Keratinocyte (primary cell): ENCODE results near the gene PRR22. TPM values are rescaled to one million over a fixed set of nuclear protein-coding genes. Genes with fewer than 3 reads are reported as not detected.

Experiments used
- DNase-seq: peaks from one replicate; pipeline ENCODE4 v3.0.0-alpha.2; 2011; ENCODE audit warnings: low read depth, missing footprints, low spot score
- FAIRE-seq: peaks from 2 replicates; lab custom pipeline; 2011; peaks lifted over from hg19 to GRCh38; lab: Jason Lieb, UNC
- H2AFZ ChIP-seq: 2 replicates; pipeline ENCODE4 v1.6.0; 2012; ENCODE audit warnings: low read length, control low read depth, inconsistent platforms; ENCODE audit not compliant: control insufficient read depth
- H3K27ac ChIP-seq: 2 replicates; pipeline ENCODE4 v1.5.1; 2011; ENCODE audit warnings: low read length; ENCODE audit not compliant: control insufficient read depth, insufficient read depth
- H3K27me3 ChIP-seq: 3 replicates; pipeline ENCODE4 v1.6.0; 2011; ENCODE audit warnings: low read length; ENCODE audit not compliant: control insufficient read depth, insufficient read depth; ENCODE audit errors: extremely low read depth
- H3K36me3 ChIP-seq, 2 experiments: 2 replicates in 1 of 2; 3 replicates in 1 of 2; pipeline ENCODE4 v1.5.1; 2011; ENCODE audit warnings: low read length in 2 of 2, mild to moderate bottlenecking in 1 of 2; ENCODE audit not compliant: control insufficient read depth in 2 of 2, insufficient read depth in 2 of 2; ENCODE audit errors: extremely low read depth in 1 of 2
- H3K4me1 ChIP-seq: 3 replicates; pipeline ENCODE4 v1.5.1; 2011; ENCODE audit warnings: low read length; ENCODE audit not compliant: control insufficient read depth, insufficient read depth; ENCODE audit errors: extremely low read depth
- H3K4me2 ChIP-seq: 3 replicates; pipeline ENCODE4 v1.6.0; 2011; ENCODE audit warnings: low read depth, low read length; ENCODE audit not compliant: control insufficient read depth, insufficient read depth; ENCODE audit errors: extremely low read depth
- H3K4me3 ChIP-seq, 3 experiments: fragments of 200-600 bp in 1 of 3; sonication (generic) in 1 of 3; 2 replicates in 2 of 3; 3 replicates in 1 of 3; pipeline ENCODE4 v1.5.1; 2011 to 2016; ENCODE audit warnings: low read length in 3 of 3, mild to moderate bottlenecking in 3 of 3, control low read depth in 2 of 3, inconsistent platforms in 1 of 3, low read depth in 1 of 3, mixed read lengths in 1 of 3, mixed run types in 1 of 3, moderate library complexity in 1 of 3; ENCODE audit not compliant: control insufficient read depth in 2 of 3, insufficient read depth in 2 of 3; ENCODE audit errors: extremely low read depth in 1 of 3
- H3K79me2 ChIP-seq: 2 replicates; pipeline ENCODE4 v1.6.0; 2012; ENCODE audit warnings: low read length; ENCODE audit not compliant: control insufficient read depth, insufficient read depth
- H3K9ac ChIP-seq: 3 replicates; pipeline ENCODE4 v1.6.0; 2011; ENCODE audit warnings: low read length; ENCODE audit not compliant: control insufficient read depth, insufficient read depth; ENCODE audit errors: extremely low read depth
- H3K9me1 ChIP-seq: 3 replicates; pipeline ENCODE4 v1.6.0; 2011; ENCODE audit warnings: low read length; ENCODE audit not compliant: control insufficient read depth, insufficient read depth; ENCODE audit errors: extremely low read depth
- H3K9me3 ChIP-seq: 2 replicates; pipeline ENCODE4 v1.5.1; 2012; ENCODE audit warnings: low read depth, low read length; ENCODE audit not compliant: control insufficient read depth
- H4K20me1 ChIP-seq: 3 replicates; pipeline ENCODE4 v1.6.0; 2011; ENCODE audit warnings: low read length; ENCODE audit not compliant: control insufficient read depth, insufficient read depth; ENCODE audit errors: extremely low read depth
- EZH2 ChIP-seq: IDR thresholded peaks from one replicate; pipeline ENCODE4 v1.6.1; 2012; ENCODE audit warnings: inconsistent platforms, mild to moderate bottlenecking, low read length, moderate library complexity
- dilution Hi-C: fragments of 300-500 bp; cut with MboI; formaldehyde crosslinking; loops from one replicate; pipeline ENCODE4 v1.7.0; 2020; ENCODE audit warnings: low sequenced_read_pairs; ENCODE audit not compliant: extremely low pct_ligation_motif_present
- polyA plus RNA-seq, 5 experiments: library from polyadenylated mRNA; depleted of rRNA in 3 of 5; stranded (reverse) in 3 of 5; stranded (forward) in 1 of 5; unstranded in 1 of 5; fragments of >200 nt; gene quantifications; 1 replicate in 1 of 5; 2 replicates in 3 of 5; 3 replicates in 1 of 5; pipeline versions ENCODE4 v1.2.1 to v1.2.3, GENCODE V29; 2011 to 2012; ENCODE audit warnings: missing spikeins in 2 of 5, low read depth in 1 of 5, low replicate concordance in 1 of 5
- TF ChIP-seq, protein P1 (sequence below), 3 experiments: IDR thresholded peaks in 1 of 3; conservative IDR thresholded peaks in 1 of 3; optimal IDR thresholded peaks in 1 of 3; 2 replicates in 2 of 3; 3 replicates in 1 of 3; pipeline versions ENCODE3 to v1.5.1; 2011; ENCODE audit warnings: low read length in 3 of 3, mild to moderate bottlenecking in 3 of 3, moderate library complexity in 2 of 3, control low read depth in 1 of 3, inconsistent platforms in 1 of 3; ENCODE audit not compliant: insufficient read depth in 2 of 3; ENCODE audit errors: extremely low read depth in 1 of 3

The PRR22 gene
- polyA plus RNA-seq, 1 donor (not counting 4 experiments of a cell fraction or from before 2014, with no cell fraction given): 0.55 TPM

DNA sequence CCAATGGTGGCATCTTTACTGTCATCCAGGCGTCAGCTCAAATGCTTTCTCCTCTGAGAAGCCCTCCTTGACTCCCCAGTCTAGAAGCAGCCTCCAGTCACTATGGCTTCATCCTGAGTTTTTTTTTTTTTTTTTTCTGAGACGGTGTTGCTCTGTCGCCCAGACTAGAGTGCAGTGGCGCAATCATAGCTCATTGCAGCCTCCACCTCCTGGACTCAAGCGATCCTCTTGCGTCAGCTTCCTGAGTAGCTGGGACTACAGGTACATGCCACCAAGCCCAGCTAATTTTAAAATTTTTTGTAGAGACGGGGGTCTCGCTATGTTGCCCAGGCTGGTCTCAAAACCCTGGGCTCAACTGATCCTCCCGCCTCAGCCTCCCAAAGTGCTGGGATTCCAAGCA, 24.5 kb upstream of the PRR22 start:
- no peaks in the 10 kb centered on the region for H3K9me1 ChIP-seq
- H3K27me3 ChIP-seq: peaks cover 27% of the 10 kb centered on the region
- TF ChIP-seq, protein P1, sequence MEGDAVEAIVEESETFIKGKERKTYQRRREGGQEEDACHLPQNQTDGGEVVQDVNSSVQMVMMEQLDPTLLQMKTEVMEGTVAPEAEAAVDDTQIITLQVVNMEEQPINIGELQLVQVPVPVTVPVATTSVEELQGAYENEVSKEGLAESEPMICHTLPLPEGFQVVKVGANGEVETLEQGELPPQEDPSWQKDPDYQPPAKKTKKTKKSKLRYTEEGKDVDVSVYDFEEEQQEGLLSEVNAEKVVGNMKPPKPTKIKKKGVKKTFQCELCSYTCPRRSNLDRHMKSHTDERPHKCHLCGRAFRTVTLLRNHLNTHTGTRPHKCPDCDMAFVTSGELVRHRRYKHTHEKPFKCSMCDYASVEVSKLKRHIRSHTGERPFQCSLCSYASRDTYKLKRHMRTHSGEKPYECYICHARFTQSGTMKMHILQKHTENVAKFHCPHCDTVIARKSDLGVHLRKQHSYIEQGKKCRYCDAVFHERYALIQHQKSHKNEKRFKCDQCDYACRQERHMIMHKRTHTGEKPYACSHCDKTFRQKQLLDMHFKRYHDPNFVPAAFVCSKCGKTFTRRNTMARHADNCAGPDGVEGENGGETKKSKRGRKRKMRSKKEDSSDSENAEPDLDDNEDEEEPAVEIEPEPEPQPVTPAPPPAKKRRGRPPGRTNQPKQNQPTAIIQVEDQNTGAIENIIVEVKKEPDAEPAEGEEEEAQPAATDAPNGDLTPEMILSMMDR (optimal IDR thresholded peaks at IDR 0.05 in 1 of 3, IDR thresholded peaks at IDR 0.05 in 1 of 3, conservative IDR thresholded peaks at IDR 0.05 in 1 of 3; ENCODE audit: extremely low read depth in 1 of 3, insufficient read depth in 2 of 3, low read length in 3 of 3): no peak
- TF ChIP-seq EZH2: no peak
- H3K9me3 ChIP-seq: no peaks in the 10 kb centered on the region
- H2AFZ ChIP-seq: no peak overlapping the region
- no peaks in the 10 kb centered on the region for H3K36me3 ChIP-seq
- DNase-seq (no peak), FAIRE-seq (no peak)
- no peak overlapping the region for H3K4me3 ChIP-seq
- no peaks in the 10 kb centered on the region for H3K79me2 ChIP-seq
- no peak overlapping the region for H3K27ac ChIP-seq
- dilution Hi-C loops: no loop called here
- H3K9ac ChIP-seq: no peak overlapping the region
- peaks cover 2% of the 10 kb centered on the region for H4K20me1 ChIP-seq
- no peak overlapping the region for H3K4me2 ChIP-seq
- H3K4me1 ChIP-seq: no peaks in the 10 kb centered on the region

GRCh38 chr19:5808120-5808816, 23.7 kb upstream of the PRR22 start:
- H3K36me3 ChIP-seq: no peaks in the 10 kb centered on the region
- no peak for FAIRE-seq
- H3K4me1 ChIP-seq: peaks cover 6% of the 10 kb centered on the region
- H3K27ac ChIP-seq: no peak overlapping the region
- dilution Hi-C loops: no loop called here
- H3K9me1 ChIP-seq: no peaks in the 10 kb centered on the region
- peaks cover 2% of the 10 kb centered on the region for H4K20me1 ChIP-seq
- no peak for DNase-seq
- no peak overlapping the region for H2AFZ ChIP-seq
- H3K27me3 ChIP-seq: peaks cover 27% of the 10 kb centered on the region
- H3K79me2 ChIP-seq: no peaks in the 10 kb centered on the region
- H3K4me3 ChIP-seq: no peak overlapping the region
- no peaks in the 10 kb centered on the region for H3K9me3 ChIP-seq
- H3K4me2 ChIP-seq: no peak overlapping the region
- H3K9ac ChIP-seq: no peak overlapping the region
- no peak for TF ChIP-seq EZH2
- TF ChIP-seq, protein P1 (optimal IDR thresholded peaks at IDR 0.05 in 1 of 3, IDR thresholded peaks at IDR 0.05 in 1 of 3, conservative IDR thresholded peaks at IDR 0.05 in 1 of 3; ENCODE audit: extremely low read depth in 1 of 3, insufficient read depth in 2 of 3, low read length in 3 of 3): no peak
